GM19468 (cell line): ENCODE data around the gene MATCAP1.

Experiments
- ATAC-seq: cut with Tn5 transposase; IDR thresholded peaks from one replicate; pipeline ENCODE4 v1.9.1; 2021; ENCODE audit warnings: mild to moderate bottlenecking, moderate library complexity, moderate number of reproducible peaks; ENCODE audit not compliant: unreplicated experiment; ENCODE audit errors: extremely low read depth

MATCAP1 gene

DNA sequence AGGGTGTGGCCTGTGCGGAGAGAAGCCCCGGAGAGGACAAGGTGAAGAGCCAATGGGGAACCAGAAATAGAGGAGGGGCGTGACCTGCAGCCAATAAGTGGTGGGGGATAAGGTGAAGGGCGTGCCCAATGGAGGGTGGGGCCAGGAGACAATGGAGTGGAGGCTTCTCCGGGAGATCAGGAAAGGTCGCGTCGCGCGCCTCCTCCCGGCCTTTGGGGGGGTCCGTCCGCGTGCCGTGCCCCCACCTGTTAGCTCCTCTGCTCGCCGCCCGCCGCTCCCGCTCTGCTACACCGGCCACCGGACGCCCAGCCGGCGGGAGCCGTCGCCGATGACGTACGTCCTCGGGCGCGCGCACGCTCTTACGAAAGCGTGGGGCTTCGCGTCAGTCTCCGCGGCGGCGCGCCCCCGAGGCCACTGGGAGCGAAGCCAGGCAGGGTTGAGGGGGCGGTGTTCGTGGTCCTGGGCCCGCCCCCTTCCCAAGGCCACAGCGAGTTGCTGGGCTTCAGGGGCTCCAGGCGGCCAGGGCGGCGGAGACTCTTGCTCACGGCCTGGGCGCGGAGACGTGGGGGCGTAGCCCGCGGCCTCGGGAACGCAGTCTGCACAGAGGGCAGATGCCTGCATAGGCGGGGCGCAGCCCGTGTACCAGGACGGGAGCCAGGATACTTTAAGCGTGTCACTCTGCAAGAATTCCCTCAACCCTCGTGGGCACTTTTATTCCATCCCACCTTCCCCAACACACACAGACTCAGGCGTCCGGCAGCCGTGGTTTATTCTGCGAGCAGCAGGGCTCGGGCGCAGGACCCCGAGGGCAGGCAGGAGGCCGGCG is at the start of gene MATCAP1:
Gene MATCAP1, minus strand, starts transcription at position 337 of the 826 bp plus-strand sequence. CDS start 3,353 bp downstream, outside the sequence.
- ATAC-seq = peak; percentile 78

DNA sequence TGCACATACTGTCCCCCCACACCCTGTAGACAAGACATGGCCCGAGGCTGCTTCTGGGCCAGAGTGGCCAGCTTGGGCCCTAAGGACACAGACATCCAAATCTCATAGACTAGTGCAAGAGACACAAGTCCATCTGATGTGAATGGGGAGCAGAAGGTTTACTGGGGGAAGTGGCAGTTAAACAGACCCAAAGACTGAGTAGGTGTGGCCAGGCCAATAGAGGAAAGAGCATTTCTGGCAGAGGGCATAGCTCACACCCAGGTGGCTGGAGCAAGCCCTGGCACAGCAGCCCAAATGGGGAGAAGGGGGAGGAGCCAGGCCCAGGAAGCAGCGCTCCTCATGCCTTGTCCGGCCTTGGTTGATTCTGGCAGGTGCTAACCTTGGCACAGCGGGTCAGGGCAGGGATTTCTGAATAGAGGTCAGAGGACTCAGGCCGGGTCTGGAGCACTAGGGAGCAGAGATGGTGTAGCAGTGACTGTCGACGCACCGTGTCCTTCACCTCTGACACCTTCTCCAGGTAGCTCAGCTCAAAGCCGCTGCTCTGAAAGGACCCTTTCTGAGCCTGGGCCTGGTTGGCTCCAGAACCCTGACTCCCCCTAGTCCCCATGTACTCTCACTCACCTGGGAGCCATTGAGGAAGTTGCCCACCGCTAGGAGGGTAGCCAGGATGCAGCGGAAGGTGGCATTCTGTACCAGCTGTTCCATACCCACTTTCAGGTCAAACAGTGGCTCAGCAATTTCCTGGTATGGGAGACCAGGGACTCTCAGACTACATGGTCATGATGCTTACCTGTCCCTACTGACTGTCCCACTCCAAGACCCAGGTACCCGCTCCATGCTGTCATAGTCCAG is 47.3 kb upstream of the MATCAP1 start:
- ATAC-seq = no peak

DNA sequence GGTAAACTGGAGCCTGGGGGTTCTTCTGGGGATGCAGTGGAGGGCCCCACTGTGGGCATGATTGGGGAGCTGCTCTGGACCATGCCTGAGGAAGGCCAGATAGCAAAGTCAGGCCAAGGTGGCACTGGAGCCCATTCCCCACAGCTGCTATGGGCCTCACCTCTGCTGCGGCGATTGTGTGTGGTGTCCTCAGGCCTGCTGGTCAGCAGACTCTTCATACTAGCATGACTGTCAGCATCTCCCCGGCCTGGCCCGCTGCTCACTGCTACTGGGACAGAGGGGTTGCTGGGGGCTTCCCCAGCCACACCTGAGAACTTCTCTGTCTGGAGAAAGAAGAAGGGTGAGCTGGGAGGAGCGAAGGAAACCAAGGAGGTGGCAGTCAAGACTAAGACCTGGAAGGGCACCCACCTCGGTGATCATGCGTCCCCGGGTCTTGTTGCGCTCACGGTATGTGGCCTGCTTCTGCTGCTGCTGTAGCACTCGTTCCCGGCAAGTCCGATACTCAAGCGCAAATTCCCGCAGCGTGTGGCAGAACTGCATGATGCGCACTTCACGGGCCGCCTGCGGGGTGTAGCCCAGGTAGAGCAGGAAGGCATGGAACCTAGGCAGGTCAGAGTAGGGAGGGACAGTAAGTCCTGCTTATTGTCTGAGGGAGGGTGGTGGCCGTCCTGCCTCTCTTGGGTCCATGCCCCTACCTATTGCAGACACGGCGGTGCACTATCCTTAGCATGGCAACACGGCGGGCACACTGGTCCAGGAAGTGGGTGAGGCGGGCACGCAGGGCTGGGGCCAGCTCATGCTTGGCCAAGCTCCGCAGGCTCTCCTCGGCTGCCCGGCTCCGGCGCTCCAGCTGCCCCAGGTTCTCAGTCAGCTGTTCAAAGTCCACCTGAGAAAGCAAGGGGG is 46.4 kb upstream of the MATCAP1 start:
- no peak for ATAC-seq

DNA sequence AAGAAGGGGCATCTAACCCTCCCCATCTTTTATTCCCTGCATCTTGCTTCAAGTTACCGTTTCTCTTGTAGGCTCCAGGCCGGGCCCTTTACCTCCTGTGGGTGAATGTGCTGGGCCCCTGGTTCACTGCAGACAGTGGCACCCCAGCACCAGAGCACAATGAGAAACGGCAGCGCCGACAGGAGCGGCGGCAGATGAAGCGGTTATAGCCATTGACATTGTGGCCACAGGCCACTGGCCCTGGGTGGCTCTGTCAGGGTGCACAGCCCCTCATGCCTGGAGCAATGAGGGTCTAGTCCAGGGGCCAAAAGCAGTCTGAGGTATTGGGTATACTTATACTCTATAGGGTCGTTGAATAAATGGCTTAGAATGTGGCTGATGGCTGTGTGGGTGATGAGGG is 45.1 kb upstream of the MATCAP1 start:
- no peak for ATAC-seq

DNA sequence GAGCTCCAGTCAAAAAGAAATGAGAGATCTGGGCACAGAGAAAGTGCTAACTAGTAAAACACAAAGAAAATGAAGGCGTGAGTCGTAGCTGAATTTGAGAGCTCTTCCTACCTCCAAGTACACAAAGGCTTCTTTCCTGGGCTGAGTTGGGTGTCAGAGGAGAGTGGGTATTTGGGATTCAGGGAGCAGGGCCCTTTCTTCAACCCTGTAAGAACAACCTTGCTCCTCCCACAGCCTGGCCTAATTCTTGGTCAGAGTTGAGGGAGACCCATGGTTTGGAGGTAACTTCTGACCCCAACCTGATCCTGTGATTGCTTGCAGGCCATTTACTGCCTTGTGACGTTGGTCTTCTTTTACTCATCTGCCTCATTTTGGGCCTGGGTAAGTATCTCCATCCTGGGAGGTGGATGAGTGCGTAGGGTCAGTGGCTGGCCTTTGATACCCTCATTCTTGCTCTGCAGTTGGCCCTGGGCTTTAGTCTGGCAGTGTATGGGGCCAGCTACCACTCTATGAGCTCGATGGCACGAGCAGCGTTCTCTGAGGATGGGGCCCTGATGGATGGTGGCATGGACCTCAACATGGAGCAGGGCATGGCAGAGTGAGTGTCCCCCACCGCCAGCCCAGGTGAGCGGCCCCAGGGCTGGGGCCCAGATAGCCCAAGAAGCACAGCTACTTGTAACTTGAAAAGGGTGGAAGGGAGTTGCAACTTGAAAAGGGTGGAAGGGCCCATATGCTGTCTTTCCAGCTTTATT is 44.4 kb upstream of the MATCAP1 start:
- ATAC-seq = no peak

DNA sequence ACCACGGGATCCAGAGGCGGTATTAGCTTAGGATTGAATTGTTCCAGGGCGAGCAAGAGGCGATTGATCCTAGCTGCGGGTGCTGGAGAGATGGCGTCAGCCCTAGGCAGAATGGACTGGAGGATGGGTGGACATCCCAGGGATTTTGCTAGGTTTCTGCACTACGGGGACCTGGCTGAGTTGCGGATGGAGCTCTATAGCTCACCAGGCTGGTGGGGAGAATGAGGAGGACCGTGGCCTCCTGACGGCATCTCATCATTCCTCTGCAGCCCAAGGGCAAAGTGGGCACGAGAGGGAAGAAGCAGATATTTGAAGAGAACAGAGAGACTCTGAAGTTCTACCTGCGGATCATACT is 43.8 kb upstream of the MATCAP1 start:
- no peak for ATAC-seq

DNA sequence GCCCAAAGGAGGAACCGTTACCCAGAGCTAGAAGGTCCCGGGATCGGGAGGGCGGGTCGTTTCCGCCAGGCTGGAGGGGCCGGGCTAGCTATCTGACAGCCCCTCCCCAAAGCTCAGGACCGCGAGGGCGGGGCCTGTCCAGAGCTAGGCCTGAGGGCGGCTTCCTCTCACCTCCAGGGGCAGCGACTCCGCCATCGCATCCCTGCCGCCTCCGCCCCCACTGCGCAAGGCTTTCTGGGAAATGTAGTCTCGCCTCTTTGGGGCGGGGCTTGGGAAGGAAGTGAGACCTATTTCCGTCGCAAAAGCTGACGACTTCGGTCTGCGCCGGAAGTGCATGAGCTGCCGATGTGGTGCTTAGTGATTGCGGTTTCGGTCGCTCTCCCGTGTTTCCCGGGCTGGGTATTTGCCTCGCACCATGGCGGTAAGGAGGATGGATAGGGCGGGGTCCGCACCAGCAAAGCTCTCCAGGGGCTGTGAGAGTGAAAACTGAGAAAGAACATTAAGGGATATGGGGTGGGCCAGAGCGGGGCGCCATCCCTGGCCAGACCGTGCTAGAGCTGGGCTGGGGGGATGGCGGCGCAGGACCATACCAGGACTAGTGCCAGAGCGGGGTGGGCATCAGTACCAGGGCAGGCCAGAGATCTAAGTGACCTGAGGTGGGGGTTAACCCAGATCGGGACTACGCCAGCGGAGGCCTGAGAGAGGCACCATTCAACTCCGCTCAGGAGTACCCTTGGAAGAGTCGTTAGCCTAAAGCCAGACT is 43.2 kb upstream of the MATCAP1 start, which contains the start of gene TMEM208:
Gene TMEM208, plus strand, starts transcription at position 327 of the 763 bp plus-strand sequence. Its CDS starts 89 bp downstream, at position 416.
- peak; percentile 84 for ATAC-seq

DNA sequence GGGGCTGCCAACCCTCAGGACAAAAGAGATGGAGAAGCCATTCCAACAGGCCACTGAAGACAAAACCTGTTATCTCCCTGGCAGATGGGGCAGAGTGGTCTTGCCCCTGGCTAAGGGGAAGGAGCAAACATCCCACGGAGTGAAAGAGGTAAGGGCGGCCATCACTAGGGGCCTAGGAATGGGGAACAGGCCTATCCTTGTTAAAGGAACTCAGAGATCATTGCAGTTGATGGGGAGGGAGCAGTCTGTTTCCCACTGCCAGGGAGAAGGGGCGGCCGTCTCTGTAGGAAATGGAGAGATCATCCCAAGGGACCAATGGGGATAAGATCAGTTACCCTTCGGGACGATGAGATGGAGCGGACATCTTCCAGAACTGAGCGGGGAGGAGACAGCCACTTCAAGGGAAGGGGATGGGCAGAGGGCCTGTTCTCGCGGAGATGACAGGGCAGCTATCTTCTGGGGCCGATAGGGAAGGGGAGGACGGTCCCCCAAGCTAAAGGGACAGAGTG is 42.6 kb upstream of the MATCAP1 start:
- no peak for ATAC-seq

DNA sequence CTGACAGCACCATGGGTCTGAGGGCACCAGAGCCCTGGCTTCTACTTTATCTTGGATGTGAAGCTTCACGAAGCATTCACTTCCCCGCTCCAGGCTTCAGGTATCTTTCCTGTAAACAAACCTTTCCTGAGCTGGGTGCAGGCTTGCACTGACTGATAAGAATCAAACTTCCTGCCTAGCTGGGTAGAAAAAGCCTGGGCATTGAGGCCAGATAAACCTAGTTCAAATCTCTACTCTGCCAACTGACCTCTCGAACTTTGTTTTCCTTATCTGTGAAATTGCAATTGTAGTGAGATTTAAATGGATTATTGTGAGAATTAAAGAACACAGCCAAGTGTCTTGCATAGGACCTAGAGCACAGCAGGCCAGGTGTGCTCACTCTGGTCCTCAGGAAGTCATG is 40.2 kb upstream of the MATCAP1 start:
- ATAC-seq = no peak

DNA sequence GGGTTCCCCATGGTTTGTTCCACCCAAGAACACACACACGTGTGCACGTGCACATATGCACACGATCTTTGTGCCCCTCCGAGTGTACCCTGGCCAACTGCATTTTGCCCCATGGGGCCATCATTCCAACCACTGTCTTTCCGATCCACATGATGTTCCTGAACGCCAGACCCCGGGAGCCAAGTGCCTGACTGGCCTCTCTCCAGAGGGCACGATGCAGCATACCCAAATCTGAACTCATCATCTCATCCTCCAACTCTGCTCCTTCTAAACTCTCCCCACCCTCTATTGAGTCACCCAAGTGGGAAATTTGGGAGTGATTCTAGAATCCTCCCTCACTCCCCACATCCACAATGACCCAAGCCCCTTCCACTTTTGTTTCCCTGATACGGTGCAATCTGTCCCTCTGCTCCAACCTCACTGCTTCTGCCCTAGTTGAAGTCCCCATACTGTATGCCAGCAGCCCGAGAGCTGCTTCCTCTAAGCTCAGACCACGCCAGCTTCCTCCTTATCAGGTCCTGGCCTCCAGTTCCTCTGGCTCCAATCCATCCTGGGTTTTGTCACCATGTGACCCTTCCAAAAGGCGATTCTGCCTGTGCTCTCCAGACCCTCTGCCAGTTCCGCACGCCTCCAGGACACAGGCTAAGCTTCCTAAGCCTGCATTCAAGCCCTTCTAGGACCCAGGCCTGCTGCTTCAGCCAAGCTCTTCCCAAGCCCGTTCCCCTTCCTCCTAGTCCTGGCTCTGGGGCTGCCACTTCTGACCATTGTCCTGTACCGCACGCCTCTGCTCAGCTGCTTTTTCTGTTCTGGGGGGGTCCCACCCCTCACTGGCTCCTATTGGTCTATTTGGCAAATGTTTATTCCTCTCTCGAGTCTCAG is 33.1 kb upstream of the MATCAP1 start:
- ATAC-seq = no peak

DNA sequence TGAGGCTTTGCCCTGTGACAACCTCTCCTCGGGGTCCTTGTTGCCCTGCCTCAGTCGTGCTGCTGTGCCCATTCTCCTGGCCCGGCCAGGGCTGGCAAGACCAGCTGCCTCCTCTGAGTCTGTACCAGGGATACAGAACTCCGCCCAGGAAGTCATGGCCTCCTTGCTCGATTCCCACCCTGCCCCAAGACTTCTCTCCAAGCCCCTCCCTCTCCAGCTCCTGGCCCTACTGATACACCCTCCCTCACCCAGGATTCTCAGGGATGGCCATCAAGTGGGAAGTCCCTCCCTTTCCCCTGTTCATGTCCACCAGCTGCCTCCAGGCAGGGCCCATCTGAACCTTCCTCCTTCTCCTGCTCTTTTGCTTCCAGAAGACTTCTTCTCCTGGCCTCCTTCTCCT is 31.9 kb upstream of the MATCAP1 start:
- no peak for ATAC-seq

DNA sequence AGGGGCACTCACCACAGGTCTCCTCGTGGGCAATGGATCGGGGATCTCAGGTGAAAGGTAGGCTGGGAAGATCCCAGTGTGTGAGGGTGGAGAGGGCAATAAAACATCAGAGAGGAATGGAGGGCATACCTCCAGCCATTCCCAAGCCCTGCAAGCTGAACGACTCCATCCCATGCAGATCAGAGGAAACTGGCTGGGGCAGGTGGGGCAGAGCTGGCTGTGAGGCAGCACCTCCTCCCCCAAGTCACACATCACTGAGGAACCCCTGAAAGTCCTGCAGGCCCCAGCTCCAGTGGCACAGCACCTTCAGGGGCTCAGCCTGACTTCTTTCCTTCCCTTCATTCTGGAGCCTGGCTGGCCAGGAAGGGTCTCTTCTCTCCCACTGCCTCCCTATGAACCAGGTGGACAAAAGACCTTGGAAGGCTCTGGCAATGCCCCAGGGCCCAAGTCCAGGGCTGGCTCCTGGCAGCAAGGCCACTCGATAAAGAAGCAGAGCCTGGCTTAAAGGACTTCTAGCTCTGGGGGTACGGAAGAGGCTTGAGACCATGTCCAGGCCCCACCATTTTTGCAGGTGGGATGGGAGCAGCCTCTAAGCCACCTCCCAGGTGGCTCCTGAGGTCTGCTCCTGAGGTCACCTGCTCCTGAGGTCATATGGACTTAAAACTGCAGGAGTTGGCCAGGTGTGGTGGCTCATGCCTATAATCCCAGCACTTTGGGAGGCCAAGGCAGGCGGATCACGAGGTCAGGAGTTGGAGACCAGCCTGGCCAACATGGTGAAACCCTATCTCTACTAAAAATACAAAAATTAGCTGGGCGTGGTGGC is 29.6 kb upstream of the MATCAP1 start:
- no peak for ATAC-seq

DNA sequence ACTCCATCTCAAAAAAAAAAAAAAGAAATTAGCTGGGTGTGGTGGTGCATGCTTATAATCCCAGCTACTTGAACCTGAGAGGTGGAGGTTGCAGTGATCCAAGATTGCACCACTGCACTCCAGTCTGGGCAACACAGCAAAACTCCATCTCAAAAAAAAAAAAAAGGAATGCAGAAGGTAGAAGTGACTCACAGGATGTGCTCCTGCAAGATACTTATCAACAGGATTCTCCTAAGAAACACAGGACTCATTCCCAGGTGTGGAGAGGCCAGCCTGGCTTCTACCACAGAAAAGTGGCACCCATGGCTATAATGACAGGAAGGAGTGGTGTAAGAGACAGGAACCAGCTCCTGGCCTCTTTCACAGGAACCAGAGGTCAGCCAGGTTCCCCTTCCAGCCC is 29.0 kb upstream of the MATCAP1 start:
- ATAC-seq = no peak

DNA sequence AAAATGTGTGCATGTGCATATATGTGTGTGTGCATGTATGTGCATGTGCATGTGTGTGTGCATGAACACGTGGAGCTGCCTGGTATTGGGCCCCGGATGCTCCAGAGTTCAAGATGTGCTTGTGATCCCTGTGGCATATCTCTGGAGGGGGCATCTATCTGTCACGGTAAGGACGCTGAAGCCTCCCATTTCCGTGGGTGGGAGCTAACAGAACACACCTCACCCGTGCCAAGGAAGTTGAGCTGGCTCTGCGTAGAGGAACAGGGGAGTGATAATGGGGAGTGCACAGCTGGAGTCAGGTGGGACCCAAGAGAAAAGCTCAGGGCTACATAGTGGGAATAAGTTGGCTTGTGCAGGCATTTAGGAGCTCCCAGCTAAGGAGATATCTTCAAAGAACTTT is 27.9 kb upstream of the MATCAP1 start:
- no peak for ATAC-seq

DNA sequence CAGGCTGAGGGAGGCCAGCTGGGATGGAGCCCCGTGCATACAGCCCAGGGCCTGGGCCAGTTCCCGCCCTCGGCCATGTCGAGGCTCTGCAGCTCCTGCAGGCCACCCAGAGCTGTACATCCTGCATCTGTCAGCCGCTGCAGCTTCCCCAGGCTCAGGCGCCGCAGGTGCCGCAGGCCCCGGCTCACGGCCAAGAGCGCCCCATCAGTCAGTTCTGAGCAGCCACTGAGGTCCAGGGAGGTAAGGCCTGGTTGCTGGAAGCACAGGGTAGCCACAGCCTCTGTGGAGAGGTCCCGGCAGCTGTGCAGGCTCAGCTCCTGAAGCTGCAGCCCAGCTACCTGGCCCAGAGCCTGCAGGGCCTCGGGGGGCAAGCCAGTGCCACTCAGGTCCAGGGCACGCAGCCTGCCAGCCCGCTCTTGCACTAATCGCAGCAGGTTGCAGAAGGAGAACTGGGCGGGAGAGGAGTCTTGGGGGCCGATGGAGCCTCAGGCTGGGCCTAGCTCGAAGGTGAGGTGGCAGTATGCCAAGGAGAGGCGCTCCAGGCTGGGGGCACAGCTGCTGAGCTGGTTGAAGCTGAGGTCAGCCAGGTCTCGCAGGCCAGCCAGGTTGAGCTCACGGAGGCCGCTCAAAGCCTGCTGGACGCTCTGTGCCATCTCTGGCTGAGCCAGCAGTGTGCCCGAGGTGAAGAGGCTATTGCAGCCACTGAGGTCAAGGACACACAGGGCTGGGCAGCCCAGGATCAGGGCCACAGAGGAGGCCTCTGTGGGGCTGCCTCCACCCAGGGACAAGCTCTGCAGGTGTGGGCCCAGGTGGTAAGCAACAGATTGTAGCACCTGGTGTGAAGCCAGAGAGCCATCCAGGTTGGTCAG is 26.5 kb upstream of the MATCAP1 start:
- ATAC-seq = no peak

DNA sequence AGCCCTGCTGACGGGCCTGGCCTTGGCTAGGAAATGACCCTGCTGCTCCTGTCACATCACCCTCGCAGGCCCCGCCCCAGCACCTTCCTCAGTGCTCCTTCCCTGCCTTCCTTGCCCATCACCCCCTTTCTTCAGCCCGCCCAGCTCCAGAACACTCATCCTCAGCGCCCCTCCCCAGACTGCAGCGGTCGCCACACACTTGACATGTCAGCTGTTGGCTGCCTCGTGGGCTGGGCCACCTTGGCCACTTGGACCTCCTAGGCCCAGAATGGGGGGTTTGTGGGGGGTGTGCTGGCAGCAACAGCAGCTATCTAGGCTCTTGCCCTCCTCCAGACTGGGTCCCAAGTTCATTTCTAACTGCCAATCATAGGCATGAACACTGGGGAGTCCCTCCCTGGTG is 25.8 kb upstream of the MATCAP1 start:
- ATAC-seq = no peak
